GM12892 (cell line): Measurements from ENCODE around the gene TBC1D22A.

Experiments
- POLR2A ChIP-seq: IDR thresholded peaks from 2 replicates; pipeline ENCODE4 v1.6.1; 2011; ENCODE audit warnings: low read depth, low read length, control low read depth
- POLR2AphosphoS5 ChIP-seq: IDR thresholded peaks from 2 replicates; pipeline ENCODE4 v1.6.1; 2011; ENCODE audit warnings: low read depth, low read length, control low read depth

DNA sequence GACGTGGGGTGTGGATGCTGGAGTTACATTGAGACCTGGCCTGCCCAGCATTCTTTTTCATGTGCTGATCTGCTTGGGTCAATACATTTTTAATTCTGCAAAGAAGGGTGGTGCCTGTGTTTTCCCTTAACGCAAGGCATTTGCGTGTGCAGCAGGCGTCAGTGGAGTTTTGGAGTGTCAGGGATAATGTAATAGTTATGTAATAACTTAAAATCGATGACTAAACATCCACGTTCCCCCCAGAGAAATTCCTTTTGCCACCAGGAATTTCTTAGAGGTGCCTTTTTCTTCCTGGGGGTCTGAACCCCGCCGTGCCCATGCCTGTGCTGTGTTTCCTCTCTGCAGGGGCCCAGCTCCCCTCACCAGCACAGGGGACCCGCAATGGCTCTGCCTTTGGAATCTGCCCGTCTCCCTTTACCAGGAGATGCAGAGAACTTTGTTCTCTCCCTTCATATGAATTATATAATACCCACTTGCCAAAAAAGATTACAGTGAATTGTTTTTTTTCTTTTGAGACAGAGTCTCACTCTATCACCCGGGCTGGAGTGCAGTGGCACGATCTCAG lies 62.6 kb downstream of the TBC1D22A start:
- TF ChIP-seq POLR2A (no peak), POLR2AphosphoS5 (no peak)
